Germinal center (tissue), 1 donor: ENCODE results near the gene ORMDL2.

Experiments used
- DNase-seq: peaks from one replicate; pipeline ENCODE4 v3.0.0; 2012; ENCODE audit warnings: mixed read lengths, low spot score

The ORMDL2 gene, protein sequence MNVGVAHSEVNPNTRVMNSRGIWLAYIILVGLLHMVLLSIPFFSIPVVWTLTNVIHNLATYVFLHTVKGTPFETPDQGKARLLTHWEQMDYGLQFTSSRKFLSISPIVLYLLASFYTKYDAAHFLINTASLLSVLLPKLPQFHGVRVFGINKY

DNA sequence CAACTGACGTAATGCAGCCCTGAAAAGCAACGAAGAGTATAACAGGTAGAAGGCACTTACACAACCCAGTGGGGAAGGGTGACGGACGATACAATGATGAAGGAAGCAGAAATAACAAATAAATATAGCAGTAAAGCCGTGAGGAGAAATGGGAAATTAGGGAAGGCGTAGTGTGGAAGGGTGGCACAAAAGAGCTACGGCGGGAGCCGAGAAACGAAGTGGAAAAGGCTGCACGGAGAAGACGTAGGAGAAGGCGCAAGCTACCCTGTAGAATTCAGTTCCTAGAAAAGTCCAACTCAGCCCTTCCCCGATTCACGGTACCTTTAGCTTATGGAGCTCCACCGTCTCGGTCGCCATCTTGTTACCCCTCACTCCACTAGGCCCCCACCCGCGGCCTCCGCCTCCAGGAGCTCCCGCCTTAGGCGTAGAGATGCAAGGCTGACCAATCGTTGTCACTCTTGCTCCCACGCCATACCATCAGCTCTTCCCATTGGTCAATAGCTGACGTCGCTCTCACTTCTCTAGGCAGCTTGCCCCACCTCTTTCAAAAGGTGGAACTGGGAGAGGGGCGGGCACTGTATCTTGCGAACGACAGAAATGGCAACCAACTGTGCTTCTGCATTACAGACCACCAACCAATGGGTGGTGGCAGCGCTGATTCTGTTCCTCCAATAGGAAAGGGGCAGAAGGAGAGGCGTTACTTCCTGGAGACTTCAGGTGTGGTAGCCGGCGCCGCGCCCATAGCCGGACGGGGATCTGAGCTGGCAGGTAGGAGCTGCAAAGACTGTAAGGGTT lies at the start of gene ORMDL2, which contains the start of gene SARNP:
TSS of gene ORMDL2 (plus strand) at position 697 of the 795 bp plus-strand sequence. CDS start 959 bp downstream, outside the sequence.
TSS of gene SARNP (minus strand) at position 380 of the 795 bp plus-strand sequence. CDS start at position 357, 23 bp downstream.
- peak; percentile 99 for DNase-seq

- DNase-seq, result no peak
These were observed 46.1 kb upstream of the ORMDL2 start for GRCh38 chr12:55771736-55772135.

DNA sequence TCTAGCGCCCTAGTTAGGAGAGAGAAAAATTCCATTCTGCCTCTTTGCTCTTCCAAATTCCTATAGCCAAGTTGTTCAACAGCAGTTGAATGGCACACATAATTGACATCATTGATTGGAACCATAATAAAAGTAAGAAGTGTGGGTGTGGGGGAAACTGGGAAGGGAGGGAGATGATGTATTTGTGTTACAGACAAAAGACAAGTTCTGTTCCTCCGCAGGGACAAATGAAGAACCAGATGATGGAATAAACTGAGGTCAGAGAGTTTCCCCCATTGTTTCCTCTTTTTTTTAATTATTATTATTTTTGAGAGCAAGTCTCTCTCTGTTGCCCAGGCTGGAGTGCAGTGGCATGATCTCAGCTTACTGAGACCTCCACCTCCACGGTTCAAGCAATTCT lies 40.0 kb upstream of the ORMDL2 start:
- DNase-seq, result no peak

DNA sequence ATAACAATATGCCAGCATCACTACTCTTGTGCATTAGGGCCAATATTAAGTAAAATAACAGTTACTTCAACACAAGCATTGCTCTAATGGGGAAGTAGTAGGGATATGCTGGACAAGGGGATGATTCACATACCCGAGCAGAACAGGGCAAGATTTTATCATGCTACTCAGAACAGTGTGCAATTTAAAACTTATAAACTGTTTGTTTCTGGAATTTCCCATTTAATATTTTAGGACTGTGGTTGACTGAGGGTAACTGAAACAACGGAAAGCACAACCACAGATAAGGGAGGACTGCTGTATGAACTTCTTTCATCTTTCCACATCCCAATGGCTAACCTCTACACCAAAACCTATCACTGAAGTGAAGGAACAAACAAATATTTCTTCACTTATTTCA lies 37.2 kb upstream of the ORMDL2 start:
- DNase-seq, result no peak

GRCh38 chr12:55788546-55788945 lies 29.3 kb upstream of the ORMDL2 start:
- no peak for DNase-seq

GRCh38 chr12:55789171-55789570 lies 28.7 kb upstream of the ORMDL2 start:
- DNase-seq, result no peak

DNA sequence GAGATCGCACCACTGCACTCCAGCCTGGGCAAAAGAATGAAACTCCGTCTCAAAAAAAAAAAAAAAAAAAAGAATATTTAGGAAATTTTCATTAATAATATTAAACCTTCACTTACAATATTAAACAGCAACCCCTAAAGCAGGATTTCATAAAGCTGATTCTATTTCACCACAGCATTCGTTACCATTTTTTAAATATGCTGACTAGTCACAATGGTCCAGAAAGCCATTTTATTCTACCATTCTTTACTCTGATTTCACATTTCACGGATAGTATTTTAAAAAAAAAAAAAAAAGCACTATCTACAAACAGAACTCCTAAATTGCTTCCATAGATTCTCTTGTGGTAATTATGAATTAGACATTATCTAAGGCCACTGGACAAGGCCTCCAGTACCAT lies 27.9 kb upstream of the ORMDL2 start:
- DNase-seq, result no peak

- DNase-seq, result no peak
These were observed 21.9 kb upstream of the ORMDL2 start for GRCh38 chr12:55795950-55796349.

DNA sequence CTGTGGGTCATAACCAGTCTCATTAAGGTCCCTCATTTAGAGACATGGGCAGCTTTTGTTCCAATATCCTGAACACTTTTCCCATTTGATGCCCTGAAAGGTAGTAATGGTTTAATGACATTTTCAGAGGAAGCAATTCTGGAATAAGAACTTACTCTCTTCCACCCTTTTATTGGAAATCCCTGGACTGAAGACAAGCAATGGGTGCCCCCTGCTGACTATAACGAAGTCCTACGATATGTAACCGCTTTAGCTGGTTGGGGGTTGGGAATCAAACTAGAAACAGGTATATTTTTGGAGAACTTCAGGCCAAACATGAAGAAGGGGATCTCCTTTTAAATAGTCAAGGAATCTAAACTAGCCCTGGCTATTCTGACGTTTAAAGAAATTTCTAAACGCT lies 20.8 kb upstream of the ORMDL2 start:
- DNase-seq, result no peak

DNA sequence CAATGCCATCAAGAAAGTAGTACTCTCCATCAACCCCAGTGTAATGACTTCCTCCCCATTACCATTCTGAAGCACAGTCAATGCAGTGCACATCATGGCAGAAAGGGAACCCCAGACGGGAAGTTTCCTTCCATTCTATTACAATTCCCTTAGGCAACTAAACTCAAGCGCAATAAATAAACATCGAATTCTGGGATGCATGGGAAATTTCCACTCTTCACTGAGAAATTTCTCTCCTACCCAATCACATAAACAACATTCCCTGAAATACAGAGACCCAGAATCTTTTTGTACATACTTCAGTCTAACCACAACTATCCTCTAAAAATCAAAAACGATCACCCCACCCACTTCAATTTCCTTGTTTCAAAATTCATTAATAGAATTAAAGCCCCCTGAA lies 20.3 kb upstream of the ORMDL2 start:
- no peak for DNase-seq

DNA sequence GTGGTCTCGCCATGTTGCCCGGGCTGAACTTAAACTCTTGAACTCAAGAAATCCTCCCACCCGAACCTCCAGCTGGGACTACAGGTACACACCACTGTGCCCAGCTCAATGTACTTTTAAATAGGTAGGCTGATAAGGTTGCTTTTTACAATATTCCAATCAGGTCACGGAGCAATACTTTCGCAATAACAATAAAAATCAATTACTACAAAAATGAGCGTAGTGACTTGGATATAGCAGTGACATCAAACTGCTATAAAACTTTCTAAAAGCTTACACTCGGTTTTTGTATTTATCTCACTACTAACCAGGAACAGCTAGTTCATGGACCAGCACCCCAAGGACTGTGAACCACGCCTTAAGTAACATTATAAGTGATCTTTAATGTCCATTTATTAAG lies 10.9 kb upstream of the ORMDL2 start:
- DNase-seq, result no peak

- no peak for DNase-seq
These were observed 8.6 kb upstream of the ORMDL2 start for GRCh38 chr12:55809274-55809673.

GRCh38 chr12:55812088-55812487 lies 5.8 kb upstream of the ORMDL2 start:
- no peak for DNase-seq

DNA sequence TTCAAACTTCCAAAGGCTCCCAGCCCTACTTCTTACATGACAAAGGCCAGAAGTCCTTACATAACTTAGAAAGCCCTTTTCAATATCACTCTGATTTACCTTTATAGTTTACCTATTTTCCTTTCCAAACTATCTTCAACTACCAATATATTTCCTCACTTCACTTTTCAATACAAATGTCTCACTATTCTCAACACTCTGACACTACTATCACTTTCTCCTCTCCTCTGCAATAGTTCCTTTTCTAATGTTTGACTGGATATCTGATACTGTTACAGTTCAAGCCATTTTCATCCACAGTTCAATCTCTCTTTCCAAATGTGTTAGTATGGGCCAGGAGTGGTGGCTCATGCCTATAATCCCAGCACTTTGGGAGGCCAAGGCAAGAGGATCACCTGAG lies 3.6 kb upstream of the ORMDL2 start:
- DNase-seq, result no peak

DNA sequence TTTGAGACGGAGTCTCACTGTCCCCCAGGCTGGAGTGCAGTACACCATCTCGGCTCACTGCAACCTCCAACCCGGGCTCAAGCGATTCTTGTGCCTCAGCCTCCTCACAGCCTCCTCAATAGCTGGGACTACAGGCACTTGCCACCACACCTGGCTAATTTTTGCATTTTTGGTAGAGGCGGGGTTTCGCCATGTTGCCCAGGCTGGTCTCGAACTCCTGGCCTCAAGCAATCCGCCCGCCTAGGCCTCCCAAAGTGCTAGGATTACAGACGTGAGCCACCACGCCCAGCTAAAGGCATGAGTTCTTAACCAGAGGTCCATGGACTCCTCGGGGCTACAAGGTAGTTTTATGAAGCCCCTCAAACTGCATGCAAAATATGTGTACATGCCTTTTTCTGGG lies 2.4 kb upstream of the ORMDL2 start:
- DNase-seq, result no peak

- DNase-seq, result peak; percentile 19
These were observed 928 bp upstream of the ORMDL2 start for GRCh38 chr12:55816881-55817344.

DNA sequence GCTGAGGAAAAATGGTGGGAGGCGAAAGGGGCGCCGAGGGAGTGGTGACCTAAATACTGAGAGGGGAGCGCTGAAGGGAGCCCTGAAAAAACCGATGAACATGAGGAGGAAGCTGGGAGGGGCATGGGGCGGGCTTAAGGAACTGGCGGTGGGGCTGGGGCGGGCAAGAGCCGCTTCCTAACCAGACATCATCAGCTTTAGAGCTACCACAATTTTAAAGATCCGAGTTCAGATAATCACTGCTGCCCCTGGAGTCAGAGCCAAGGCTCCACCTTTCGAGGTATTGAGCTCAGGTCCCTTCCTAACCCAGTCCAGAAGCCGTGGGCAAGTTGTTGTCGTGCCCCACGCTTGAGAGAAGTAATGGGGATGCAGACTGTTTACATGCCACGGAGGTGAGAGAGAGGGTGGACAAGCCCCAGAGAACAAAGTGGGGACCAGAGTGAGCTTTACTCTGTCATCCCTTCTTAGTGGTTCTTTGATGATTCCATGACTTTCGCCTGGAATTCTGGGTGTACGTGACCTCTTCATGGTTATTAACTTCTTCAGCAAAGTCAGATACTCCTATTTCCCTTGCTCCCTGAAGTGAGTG lies 393 bp downstream of the ORMDL2 start:
- peak; percentile 81 for DNase-seq

DNA sequence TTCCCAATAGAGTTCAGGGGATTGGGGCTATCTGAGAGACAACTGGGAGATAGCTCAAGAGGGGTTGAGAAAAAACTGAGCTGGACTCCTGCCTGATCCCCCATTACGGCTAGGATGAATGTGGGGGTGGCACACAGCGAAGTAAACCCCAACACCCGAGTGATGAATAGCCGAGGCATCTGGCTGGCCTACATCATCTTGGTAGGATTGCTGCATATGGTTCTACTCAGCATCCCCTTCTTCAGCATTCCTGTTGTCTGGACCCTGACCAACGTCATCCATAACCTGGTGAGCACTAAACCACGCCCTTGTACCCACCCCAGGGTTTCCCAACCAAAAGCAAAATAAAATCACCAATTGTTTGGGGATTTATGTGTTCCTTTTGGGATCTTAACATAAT lies 1.0 kb downstream of the ORMDL2 start:
- DNase-seq, result no peak

DNA sequence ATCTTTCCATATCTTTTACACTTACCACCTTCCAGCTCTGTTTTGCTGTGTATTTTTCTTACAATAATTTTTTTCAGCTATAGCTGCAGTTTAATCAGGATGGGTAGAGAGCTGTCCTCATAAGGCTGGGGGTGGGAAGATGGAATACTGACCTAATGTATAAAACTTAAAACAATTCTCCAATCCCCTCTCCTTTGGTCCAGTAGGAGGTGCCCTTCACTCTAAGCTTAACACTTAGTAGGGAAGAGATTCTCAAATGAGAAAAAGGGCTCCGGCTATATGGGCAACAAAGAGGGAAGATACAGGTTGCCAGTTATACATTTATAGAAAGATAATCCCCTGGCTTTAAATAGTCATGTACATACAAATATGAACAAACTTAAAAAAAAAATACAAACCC lies 2.8 kb downstream of the ORMDL2 start:
- DNase-seq, result no peak

DNA sequence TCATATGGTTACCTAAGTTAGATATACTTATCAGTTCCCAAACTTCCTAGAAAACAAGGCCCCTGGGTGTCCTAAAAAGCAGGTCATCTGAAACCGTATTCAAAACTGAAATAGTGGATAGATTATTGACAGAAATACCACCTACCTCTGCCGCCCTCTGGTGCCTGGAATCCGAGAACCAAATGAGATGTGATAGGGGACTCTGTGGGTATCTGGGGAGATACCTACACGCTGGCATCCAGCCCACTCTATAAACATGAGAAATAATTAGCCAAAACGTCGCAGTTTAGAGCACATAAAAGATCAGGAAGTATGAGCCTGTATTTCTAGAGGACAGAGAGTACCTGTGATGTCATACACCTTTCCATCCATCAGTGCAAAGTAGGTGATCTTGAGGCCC lies 4.4 kb downstream of the ORMDL2 start:
- DNase-seq, result no peak

DNA sequence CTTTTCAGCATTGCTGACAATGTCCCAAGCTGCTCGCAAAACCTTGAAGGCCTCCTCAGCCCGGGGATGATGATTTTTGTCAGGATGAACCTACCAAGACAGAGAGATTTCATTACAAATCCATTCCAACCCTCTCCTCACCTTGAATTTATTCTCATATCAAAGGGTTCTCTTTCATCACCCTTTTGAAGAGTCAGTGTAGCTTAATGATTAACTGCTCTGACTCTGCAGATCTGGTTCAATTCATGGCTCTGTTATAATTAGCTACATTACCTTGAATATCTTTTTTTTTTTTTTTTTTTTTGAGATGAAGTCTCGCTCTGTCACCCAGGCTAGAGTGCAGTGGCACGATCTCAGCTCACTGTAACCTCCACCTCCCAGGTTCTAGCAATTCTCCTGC lies 5.6 kb downstream of the ORMDL2 start:
- DNase-seq, result no peak

DNA sequence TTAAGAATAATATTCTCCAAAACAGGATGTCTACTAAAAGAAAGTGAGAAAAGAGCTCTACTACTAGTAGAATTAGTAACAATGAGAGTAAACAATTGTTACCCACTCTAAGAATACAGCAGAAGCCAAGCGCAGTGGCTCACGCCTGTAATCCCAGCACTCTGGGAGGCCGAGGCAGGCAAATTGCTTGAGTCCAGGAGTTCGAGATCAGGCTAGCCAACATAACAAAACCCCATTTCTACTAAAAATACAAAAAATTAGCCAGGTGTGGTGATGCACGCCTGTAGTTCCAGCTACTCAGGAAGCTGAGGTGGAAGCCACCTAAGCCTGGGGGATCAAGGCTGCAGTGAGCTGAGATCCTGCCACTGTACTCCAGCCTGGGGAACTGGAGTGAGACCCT lies 6.9 kb downstream of the ORMDL2 start:
- no peak for DNase-seq

DNA sequence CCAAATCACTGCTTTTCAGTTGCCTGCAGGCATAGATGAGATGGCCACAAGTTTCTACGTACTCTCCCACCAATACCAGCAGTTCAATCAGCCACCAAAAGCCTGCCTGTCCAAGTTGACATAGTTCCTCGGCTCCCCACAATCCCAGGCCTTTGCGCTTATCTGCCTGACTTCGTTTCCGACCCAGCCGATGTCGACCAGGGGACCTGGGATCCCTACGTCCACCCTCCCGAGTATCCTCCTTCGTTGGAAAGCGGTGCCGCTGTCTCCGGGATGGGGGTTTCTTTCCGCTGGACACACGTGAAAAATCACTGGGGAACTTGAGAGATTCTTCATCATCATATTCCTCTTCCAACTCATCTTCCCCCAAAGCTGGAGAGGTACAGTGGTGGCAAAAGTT lies 10.0 kb downstream of the ORMDL2 start:
- no peak for DNase-seq
